GM23338 (cell line): ENCODE results near the gene CMSS1. TPM values are rescaled to one million over a fixed set of nuclear protein-coding genes. Genes with fewer than 3 reads are reported as not detected.

Experiments
- ATAC-seq: fragments of 200-7000 bp; cut with Tn5 transposase; 3 replicates; pipeline ENCODE4 v1.9.1; 2020
- DNase-seq: peaks from one replicate; pipeline ENCODE4 v3.0.0-alpha.2; 2015; ENCODE audit warnings: low spot score
- H2AFZ ChIP-seq: fragments of 200-600 bp; sonication (generic); 2 replicates; pipeline ENCODE4 v1.8.0; 2016; ENCODE audit warnings: antibody characterized with exemption, mild to moderate bottlenecking, moderate library complexity
- H3F3A ChIP-seq: fragments of 200-600 bp; sonication (generic); replicated peaks from 2 replicates; pipeline ENCODE4 v1.8.0; 2017; ENCODE audit warnings: antibody characterized with exemption, mixed run types, low read depth
- H3K27ac ChIP-seq: fragments of 200-600 bp; sonication (generic); 2 replicates; pipeline ENCODE4 v1.6.1; 2016; ENCODE audit warnings: low read depth
- H3K27me3 ChIP-seq: fragments of 200-600 bp; sonication (generic); 2 replicates; pipeline ENCODE4 v1.8.0; 2016; ENCODE audit warnings: mild to moderate bottlenecking, mixed run types, moderate library complexity; ENCODE audit not compliant: insufficient read depth
- H3K36me3 ChIP-seq: fragments of 200-600 bp; sonication (generic); 2 replicates; pipeline ENCODE4 v1.8.0; 2016; ENCODE audit warnings: mild to moderate bottlenecking; ENCODE audit not compliant: insufficient read depth
- H3K4me1 ChIP-seq: fragments of 200-600 bp; sonication (generic); 2 replicates; pipeline ENCODE4 v1.8.0; 2016; ENCODE audit warnings: mild to moderate bottlenecking, moderate library complexity; ENCODE audit not compliant: insufficient read depth
- H3K4me2 ChIP-seq: fragments of 200-600 bp; sonication (generic); 2 replicates; pipeline ENCODE4 v1.7.1; 2017; ENCODE audit warnings: mixed run types
- H3K4me3 ChIP-seq: fragments of 200-600 bp; sonication (generic); 2 replicates; pipeline ENCODE4 v1.6.1; 2016; ENCODE audit warnings: mixed run types
- H3K79me2 ChIP-seq: fragments of 200-600 bp; sonication (generic); replicated peaks from 2 replicates; pipeline ENCODE4 v1.8.0; 2017; ENCODE audit warnings: mild to moderate bottlenecking; ENCODE audit not compliant: insufficient read depth
- H3K9me2 ChIP-seq: fragments of 200-600 bp; sonication (generic); 2 replicates; pipeline ENCODE4 v1.8.0; 2017; ENCODE audit not compliant: insufficient read depth
- H4K20me1 ChIP-seq: fragments of 200-600 bp; sonication (generic); replicated peaks from 2 replicates; pipeline ENCODE4 v1.8.0; 2017; ENCODE audit warnings: mild to moderate bottlenecking; ENCODE audit not compliant: insufficient read depth
- H3K27ac Mint-ChIP-seq: 2 replicates; pipeline ENCODE4 v1.8.0; 2020; ENCODE audit warnings: inconsistent platforms, mild to moderate bottlenecking, moderate library complexity, mixed read lengths
- H3K27me3 Mint-ChIP-seq: 3 replicates; pipeline ENCODE4 v1.8.0; 2022; ENCODE audit warnings: low read depth, mild to moderate bottlenecking, moderate library complexity, mixed read lengths, inconsistent platforms; ENCODE audit not compliant: insufficient read depth, poor library complexity
- H3K36me3 Mint-ChIP-seq: 3 replicates; pipeline ENCODE4 v1.8.0; 2021; ENCODE audit warnings: low read depth, mild to moderate bottlenecking, inconsistent platforms, moderate library complexity, mixed read lengths
- H3K4me1 Mint-ChIP-seq: 3 replicates; pipeline ENCODE4 v1.8.0; 2020; ENCODE audit warnings: mild to moderate bottlenecking, inconsistent platforms, mixed read lengths
- H3K4me3 Mint-ChIP-seq: 3 replicates; pipeline ENCODE4 v1.8.0; 2021; ENCODE audit warnings: moderate library complexity, mild to moderate bottlenecking, inconsistent platforms, mixed read lengths
- H3K9me3 Mint-ChIP-seq: 3 replicates; pipeline ENCODE4 v1.8.0; 2020; ENCODE audit warnings: moderate library complexity, mild to moderate bottlenecking, inconsistent platforms, mixed read lengths
- CREB1 ChIP-seq: fragments of 250-450 bp; sonication (Bioruptor Pico); IDR thresholded peaks from 2 replicates; pipeline ENCODE4 v1.5.0; 2020; ENCODE audit warnings: low read depth, mild to moderate bottlenecking, moderate library complexity
- EZH2 ChIP-seq: fragments of 200-600 bp; sonication (generic); IDR thresholded peaks from one replicate; pipeline ENCODE4 v1.8.0; 2017; ENCODE audit warnings: antibody characterized with exemption, mild to moderate bottlenecking, low read depth; ENCODE audit not compliant: unreplicated experiment
- EZH2phosphoT487 ChIP-seq: fragments of 200-600 bp; sonication (generic); IDR thresholded peaks from one replicate; pipeline ENCODE4 v1.8.1; 2018; ENCODE audit warnings: antibody characterized with exemption; ENCODE audit not compliant: unreplicated experiment
- JUNB ChIP-seq: IDR thresholded peaks from one replicate; pipeline ENCODE4 v1.6.1; 2016; ENCODE audit warnings: antibody characterized with exemption; ENCODE audit not compliant: unreplicated experiment
- NANOG ChIP-seq: IDR thresholded peaks from 2 replicates; pipeline ENCODE4 v1.6.1; 2016; ENCODE audit warnings: antibody characterized with exemption, borderline replicate concordance
- POLR2AphosphoS5 ChIP-seq: IDR thresholded peaks from 2 replicates; pipeline ENCODE4 v1.6.1; 2016; ENCODE audit warnings: antibody characterized with exemption, low read depth
- ZNF114 ChIP-seq: fragments of 250-450 bp; sonication (Bioruptor Pico); IDR thresholded peaks from 2 replicates; pipeline ENCODE4 v1.5.0; 2020; ENCODE audit warnings: mild to moderate bottlenecking, moderate library complexity
- ZNF331 ChIP-seq: fragments of 250-450 bp; sonication (Bioruptor Pico); IDR thresholded peaks from 2 replicates; pipeline ENCODE4 v1.5.0; 2020; ENCODE audit warnings: low read depth, mild to moderate bottlenecking, moderate library complexity
- polyA plus RNA-seq: library from polyadenylated mRNA; unstranded; fragments of >200 nt; fragmentation: Nextera tagmentation; extraction: Ambion mirVana; gene quantifications from 2 replicates; pipeline ENCODE4 v1.2.1, GENCODE V29; 2016
- total RNA-seq: library from RNA; depleted of rRNA; stranded (reverse); fragments of >200 nt; shearing (Covaris generic); gene quantifications from 2 replicates; pipeline ENCODE4 v1.2.3, GENCODE V29; 2014
- TF ChIP-seq, protein P1 (sequence below), 2 experiments: fragments of 200-600 bp in 1 of 2; sonication (generic) in 1 of 2; conservative IDR thresholded peaks; 2 replicates each; pipeline versions ENCODE4 v1.5.1 to v1.6.1; 2016 to 2017; ENCODE audit warnings: antibody characterized with exemption in 2 of 2, low read depth in 2 of 2, mild to moderate bottlenecking in 2 of 2, moderate library complexity in 1 of 2
- TF ChIP-seq, protein P2 (sequence below): IDR thresholded peaks from 2 replicates; pipeline ENCODE4 v1.6.1; 2016; ENCODE audit warnings: antibody characterized with exemption
- TF ChIP-seq, protein P3 (sequence below): fragments of 250-450 bp; sonication (Bioruptor Pico); IDR thresholded peaks from 2 replicates; pipeline ENCODE4 v1.5.0; 2020; ENCODE audit warnings: mild to moderate bottlenecking, moderate library complexity

CMSS1 gene
- total and polyA plus RNA-seq, 2 experiments from 2014 or later: 39.4 to 187 TPM

DNA sequence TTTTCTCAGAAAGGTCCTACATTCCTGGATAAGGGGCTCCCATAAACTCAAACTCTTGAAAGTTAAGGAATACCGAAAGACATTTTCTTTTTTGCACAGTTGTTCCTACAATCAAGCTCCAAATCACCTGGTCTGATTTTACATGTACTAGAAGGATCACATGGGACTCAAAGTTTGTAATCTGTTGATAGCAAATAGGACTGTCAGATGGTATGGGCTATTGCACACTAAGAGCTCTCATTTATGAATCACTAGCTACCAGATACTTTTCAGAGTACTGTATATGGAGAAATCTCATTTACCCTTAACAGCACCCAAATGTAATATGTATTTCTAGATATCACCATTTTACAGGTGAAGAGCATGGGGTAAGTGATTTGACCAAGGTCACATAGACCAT, 49.5 kb upstream of the CMSS1 start (continued):
- TF ChIP-seq, protein P1, sequence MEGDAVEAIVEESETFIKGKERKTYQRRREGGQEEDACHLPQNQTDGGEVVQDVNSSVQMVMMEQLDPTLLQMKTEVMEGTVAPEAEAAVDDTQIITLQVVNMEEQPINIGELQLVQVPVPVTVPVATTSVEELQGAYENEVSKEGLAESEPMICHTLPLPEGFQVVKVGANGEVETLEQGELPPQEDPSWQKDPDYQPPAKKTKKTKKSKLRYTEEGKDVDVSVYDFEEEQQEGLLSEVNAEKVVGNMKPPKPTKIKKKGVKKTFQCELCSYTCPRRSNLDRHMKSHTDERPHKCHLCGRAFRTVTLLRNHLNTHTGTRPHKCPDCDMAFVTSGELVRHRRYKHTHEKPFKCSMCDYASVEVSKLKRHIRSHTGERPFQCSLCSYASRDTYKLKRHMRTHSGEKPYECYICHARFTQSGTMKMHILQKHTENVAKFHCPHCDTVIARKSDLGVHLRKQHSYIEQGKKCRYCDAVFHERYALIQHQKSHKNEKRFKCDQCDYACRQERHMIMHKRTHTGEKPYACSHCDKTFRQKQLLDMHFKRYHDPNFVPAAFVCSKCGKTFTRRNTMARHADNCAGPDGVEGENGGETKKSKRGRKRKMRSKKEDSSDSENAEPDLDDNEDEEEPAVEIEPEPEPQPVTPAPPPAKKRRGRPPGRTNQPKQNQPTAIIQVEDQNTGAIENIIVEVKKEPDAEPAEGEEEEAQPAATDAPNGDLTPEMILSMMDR (conservative IDR thresholded peaks at IDR 0.05; ENCODE audit: low read depth in 2 of 2): no peak
- no peak for TF ChIP-seq ZNF331 (CRISPR knock-in tag)
- TF ChIP-seq ZNF114 (CRISPR knock-in tag): no peak
- TF ChIP-seq, protein P2, sequence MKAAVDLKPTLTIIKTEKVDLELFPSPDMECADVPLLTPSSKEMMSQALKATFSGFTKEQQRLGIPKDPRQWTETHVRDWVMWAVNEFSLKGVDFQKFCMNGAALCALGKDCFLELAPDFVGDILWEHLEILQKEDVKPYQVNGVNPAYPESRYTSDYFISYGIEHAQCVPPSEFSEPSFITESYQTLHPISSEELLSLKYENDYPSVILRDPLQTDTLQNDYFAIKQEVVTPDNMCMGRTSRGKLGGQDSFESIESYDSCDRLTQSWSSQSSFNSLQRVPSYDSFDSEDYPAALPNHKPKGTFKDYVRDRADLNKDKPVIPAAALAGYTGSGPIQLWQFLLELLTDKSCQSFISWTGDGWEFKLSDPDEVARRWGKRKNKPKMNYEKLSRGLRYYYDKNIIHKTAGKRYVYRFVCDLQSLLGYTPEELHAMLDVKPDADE: no peak
- no peak for TF ChIP-seq EZH2phosphoT487
- TF ChIP-seq CREB1 (CRISPR knock-in tag): no peak
- TF ChIP-seq NANOG: no peak
- no peak for TF ChIP-seq EZH2
- TF ChIP-seq POLR2AphosphoS5: no peak

DNA sequence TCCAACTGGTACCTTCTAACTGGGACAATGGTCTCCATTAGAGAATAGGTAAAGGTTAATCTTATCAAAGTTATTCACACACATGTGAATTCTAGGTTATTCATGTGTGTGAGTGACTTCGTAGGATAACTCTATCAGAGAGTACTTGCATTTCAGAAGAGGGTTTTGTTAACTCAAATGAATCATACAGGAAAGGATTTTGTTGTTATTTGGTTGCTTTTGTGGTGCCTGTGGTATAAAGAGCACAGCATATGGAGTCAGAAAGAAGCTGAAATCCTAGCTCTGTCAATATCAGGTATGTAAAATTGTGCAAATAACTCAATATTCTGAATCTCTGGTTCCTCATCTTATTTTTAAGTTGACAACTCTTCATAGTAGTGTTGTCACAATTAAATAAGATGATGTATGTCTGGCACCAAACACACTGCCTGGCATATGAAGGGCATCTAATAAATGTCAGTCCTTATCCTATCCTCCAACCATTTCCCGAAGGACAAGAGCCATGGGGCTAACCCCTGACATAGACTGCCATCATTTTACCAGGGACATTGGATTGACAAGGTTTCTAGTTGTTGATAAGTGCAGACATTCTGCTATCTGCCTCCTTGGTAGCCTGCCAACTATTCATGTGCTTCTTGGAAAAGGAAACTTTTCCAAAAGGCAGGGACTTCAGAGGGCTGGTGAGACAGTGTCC, 48.7 kb upstream of the CMSS1 start:
- Mint-ChIP-seq H3K27me3 (no peaks in the 10 kb centered on the region), H3K4me1 (peaks cover 3% of the 10 kb centered on the region), H3K27ac (no peak overlapping the region), H3K4me3 (no peak overlapping the region), H3K9me3 (no peaks in the 10 kb centered on the region), H3K36me3 (no peaks in the 10 kb centered on the region)
- Histone ChIP-seq H3K4me3 (no peak overlapping the region), H3K4me2 (no peak overlapping the region), H2AFZ (no peak overlapping the region), H3K27me3 (no peaks in the 10 kb centered on the region), H3K4me1 (no peaks in the 10 kb centered on the region; the same call in 1 of the 2 replicates), H4K20me1 (no peaks in the 10 kb centered on the region), H3F3A (no peaks in the 10 kb centered on the region), H3K79me2 (no peaks in the 10 kb centered on the region), H3K27ac (no peak overlapping the region), H3K9me2 (peaks cover 14% of the 10 kb centered on the region), H3K36me3 (no peaks in the 10 kb centered on the region)
- ATAC-seq: no peak
- no peak for DNase-seq
- no peak for TF ChIP-seq NANOG
- no peak for TF ChIP-seq EZH2phosphoT487
- no peak for TF ChIP-seq JUNB
- TF ChIP-seq, protein P2: no peak
- no peak for TF ChIP-seq ZNF114 (CRISPR knock-in tag)
- TF ChIP-seq EZH2: no peak
- TF ChIP-seq, protein P3, sequence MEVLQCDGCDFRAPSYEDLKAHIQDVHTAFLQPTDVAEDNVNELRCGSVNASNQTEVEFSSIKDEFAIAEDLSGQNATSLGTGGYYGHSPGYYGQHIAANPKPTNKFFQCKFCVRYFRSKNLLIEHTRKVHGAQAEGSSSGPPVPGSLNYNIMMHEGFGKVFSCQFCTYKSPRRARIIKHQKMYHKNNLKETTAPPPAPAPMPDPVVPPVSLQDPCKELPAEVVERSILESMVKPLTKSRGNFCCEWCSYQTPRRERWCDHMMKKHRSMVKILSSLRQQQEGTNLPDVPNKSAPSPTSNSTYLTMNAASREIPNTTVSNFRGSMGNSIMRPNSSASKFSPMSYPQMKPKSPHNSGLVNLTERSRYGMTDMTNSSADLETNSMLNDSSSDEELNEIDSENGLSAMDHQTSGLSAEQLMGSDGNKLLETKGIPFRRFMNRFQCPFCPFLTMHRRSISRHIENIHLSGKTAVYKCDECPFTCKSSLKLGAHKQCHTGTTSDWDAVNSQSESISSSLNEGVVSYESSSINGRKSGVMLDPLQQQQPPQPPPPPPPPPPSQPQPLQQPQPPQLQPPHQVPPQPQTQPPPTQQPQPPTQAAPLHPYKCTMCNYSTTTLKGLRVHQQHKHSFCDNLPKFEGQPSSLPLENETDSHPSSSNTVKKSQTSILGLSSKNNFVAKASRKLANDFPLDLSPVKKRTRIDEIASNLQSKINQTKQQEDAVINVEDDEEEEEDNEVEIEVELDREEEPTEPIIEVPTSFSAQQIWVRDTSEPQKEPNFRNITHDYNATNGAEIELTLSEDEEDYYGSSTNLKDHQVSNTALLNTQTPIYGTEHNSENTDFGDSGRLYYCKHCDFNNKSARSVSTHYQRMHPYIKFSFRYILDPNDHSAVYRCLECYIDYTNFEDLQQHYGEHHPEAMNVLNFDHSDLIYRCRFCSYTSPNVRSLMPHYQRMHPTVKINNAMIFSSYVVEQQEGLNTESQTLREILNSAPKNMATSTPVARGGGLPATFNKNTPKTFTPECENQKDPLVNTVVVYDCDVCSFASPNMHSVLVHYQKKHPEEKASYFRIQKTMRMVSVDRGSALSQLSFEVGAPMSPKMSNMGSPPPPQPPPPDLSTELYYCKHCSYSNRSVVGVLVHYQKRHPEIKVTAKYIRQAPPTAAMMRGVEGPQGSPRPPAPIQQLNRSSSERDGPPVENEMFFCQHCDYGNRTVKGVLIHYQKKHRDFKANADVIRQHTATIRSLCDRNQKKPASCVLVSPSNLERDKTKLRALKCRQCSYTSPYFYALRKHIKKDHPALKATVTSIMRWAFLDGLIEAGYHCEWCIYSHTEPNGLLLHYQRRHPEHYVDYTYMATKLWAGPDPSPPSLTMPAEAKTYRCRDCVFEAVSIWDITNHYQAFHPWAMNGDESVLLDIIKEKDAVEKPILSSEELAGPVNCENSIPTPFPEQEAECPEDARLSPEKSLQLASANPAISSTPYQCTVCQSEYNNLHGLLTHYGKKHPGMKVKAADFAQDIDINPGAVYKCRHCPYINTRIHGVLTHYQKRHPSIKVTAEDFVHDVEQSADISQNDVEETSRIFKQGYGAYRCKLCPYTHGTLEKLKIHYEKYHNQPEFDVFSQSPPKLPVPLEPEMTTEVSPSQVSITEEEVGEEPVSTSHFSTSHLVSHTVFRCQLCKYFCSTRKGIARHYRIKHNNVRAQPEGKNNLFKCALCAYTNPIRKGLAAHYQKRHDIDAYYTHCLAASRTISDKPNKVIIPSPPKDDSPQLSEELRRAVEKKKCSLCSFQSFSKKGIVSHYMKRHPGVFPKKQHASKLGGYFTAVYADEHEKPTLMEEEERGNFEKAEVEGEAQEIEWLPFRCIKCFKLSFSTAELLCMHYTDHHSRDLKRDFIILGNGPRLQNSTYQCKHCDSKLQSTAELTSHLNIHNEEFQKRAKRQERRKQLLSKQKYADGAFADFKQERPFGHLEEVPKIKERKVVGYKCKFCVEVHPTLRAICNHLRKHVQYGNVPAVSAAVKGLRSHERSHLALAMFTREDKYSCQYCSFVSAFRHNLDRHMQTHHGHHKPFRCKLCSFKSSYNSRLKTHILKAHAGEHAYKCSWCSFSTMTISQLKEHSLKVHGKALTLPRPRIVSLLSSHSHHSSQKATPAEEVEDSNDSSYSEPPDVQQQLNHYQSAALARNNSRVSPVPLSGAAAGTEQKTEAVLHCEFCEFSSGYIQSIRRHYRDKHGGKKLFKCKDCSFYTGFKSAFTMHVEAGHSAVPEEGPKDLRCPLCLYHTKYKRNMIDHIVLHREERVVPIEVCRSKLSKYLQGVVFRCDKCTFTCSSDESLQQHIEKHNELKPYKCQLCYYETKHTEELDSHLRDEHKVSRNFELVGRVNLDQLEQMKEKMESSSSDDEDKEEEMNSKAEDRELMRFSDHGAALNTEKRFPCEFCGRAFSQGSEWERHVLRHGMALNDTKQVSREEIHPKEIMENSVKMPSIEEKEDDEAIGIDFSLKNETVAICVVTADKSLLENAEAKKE: no peak
- TF ChIP-seq, protein P1 (conservative IDR thresholded peaks at IDR 0.05; ENCODE audit: low read depth in 2 of 2): no peak
